Tibial artery (tissue), 4 donors: Measurements from ENCODE around the gene INAFM2.

Experiments
- DNase-seq, 2 donors: peaks; one replicate each; pipeline ENCODE4 v3.0.0-alpha.2; 2019
- H3K27ac ChIP-seq, 2 donors: fragments of 200-600 bp; sonication (generic) in 1 of 2; 1 replicate in 1 of 2; 2 replicates in 1 of 2; pipeline ENCODE4 v1.5.1; 2018 to 2019; ENCODE audit warnings: mild to moderate bottlenecking in 1 of 2
- H3K27me3 ChIP-seq, 2 donors: fragments of 200-600 bp; sonication (generic) in 1 of 2; one replicate each; pipeline versions ENCODE4 v1.5.1 to v1.6.0; 2016 to 2019
- H3K36me3 ChIP-seq, 3 donors: fragments of 200-600 bp; sonication (generic) in 2 of 3; one replicate each; pipeline ENCODE4 v1.5.1; 2016 to 2019; ENCODE audit warnings: mild to moderate bottlenecking in 2 of 3
- H3K4me1 ChIP-seq, 4 donors: fragments of 200-600 bp; sonication (generic) in 2 of 4; 1 replicate in 3 of 4; 2 replicates in 1 of 4; pipeline ENCODE4 v1.5.1; 2016 to 2019
- H3K4me3 ChIP-seq, 2 donors: fragments of 200-600 bp; sonication (generic) in 1 of 2; 1 replicate in 1 of 2; 2 replicates in 1 of 2; pipeline ENCODE4 v1.5.1; 2018 to 2019; ENCODE audit warnings: mild to moderate bottlenecking in 2 of 2
- H3K9me3 ChIP-seq, 3 donors: fragments of 200-600 bp; sonication (generic) in 1 of 3; one replicate each; pipeline ENCODE4 v1.5.1; 2016 to 2019
- intact Hi-C: fragments of 100-400 bp; cut with DNase I; formaldehyde crosslinking; loops from one replicate; pipeline ENCODE4 v1.15.0; 2023; ENCODE audit warnings: low total_unique reads
- TF ChIP-seq, protein P1 (sequence below), 2 experiments: fragments of 200-600 bp in 1 of 2; fragments of 450-650 bp in 1 of 2; IDR thresholded peaks; one replicate each; pipeline ENCODE4 v1.5.1; 2017 to 2019; ENCODE audit warnings: antibody characterized with exemption in 2 of 2, mild to moderate bottlenecking in 1 of 2, moderate library complexity in 1 of 2

INAFM2 gene

DNA sequence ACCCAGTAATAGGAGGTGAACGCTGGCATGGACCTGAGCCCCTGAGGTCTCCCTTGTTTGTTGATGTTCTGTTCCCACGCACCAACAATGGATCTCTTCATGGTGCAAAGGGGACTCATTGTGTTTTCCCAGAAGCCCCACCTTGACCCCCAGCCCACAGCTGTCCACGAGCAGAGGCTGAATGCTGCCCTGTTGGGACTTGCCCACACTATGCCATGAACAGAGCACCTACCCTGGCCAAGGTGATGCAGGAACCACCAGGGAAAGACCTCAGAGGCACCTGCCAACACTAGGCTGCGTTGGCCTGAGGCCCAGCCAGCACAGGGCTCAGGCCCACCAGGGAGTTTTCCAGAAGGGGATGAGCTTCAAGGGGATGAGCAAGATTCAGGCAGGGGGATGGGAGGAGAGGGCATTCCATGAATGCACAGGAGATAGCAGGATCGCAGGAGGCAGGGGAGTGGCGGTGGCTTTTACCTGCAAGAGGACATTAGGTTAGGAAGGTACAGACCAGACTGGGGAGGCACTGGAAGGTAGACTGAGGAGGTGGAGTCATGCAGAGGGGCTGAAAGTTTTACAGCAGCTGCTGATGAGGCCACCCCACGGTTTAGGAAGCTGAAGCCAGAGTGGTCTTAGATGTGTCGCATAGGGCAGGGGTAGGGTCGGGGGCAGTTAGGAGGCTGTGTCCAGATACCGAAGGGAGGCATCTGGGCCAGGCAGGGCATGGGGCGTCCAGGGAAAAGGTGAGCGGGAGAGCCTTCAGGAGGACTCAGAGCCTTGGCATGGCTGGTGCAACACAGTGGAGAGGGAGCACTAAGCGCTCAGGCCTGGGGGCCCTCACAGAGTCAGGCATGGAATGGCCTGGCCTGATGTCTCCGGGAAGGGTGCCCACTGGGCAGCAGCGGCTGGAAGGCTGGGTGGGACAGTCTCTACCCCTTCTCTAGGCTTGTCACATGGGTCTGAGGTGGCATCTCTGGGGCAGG, 23.4 kb downstream of the INAFM2 start:
- TF ChIP-seq, protein P1, sequence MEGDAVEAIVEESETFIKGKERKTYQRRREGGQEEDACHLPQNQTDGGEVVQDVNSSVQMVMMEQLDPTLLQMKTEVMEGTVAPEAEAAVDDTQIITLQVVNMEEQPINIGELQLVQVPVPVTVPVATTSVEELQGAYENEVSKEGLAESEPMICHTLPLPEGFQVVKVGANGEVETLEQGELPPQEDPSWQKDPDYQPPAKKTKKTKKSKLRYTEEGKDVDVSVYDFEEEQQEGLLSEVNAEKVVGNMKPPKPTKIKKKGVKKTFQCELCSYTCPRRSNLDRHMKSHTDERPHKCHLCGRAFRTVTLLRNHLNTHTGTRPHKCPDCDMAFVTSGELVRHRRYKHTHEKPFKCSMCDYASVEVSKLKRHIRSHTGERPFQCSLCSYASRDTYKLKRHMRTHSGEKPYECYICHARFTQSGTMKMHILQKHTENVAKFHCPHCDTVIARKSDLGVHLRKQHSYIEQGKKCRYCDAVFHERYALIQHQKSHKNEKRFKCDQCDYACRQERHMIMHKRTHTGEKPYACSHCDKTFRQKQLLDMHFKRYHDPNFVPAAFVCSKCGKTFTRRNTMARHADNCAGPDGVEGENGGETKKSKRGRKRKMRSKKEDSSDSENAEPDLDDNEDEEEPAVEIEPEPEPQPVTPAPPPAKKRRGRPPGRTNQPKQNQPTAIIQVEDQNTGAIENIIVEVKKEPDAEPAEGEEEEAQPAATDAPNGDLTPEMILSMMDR (IDR thresholded peaks at IDR 0.05): no peak
- Histone ChIP-seq H3K27ac (no peak overlapping the region), H3K27me3 (no peaks in the 10 kb centered on the region), H3K4me1 (peaks cover 0 to 33% (median 31%) of the 10 kb centered on the region in 4 donors), H3K9me3 (no peaks in the 10 kb centered on the region), H3K4me3 (no peak overlapping the region), H3K36me3 (no peaks in the 10 kb centered on the region)
- DNase-seq: no peak
- intact Hi-C loops: no loop called here

DNA sequence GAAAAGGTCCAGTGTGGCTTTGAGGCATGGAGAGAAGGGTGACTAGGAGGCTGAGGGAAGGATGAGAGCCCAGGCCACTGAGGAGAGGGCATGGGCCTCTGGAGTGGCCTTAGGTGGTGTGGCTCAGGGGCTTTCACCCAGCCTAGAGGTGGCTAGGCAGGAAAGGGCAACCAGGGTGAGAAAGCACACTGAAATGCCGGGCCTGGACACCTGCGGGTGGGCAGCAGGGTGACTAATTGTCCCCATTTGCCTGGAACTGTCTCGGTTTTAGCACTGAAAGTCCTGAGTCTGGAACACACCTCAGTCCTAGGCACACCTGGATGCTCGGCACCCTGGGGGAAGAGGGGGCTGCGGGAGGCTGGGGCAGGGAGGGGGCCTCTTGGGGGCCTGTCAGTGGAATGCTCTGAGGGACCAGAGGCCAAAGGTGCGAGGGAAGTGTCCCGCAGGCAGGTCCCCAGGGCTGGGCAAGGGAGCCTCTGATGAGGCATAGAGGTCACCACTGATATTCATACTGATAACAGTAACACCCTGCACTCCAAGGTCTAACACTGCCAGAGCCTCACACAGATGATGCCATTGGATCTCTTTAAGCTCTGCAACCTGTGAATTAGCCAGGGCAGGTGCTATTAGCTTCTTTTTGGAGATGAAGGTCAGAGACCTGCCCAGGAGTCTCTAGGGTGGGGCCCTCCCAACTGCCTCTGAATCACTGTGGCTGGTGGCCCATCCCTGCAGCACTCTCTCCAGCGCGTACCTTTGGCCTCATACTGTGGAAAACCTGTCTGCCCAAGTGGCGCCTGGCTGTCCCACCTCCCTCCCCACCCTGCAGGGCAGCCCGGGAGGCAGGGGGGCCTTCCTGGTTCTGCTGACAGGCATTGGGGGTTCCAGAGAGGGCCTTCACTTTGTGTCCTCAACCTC, 24.3 kb downstream of the INAFM2 start:
- intact Hi-C loops: no loop called here
- Histone ChIP-seq H3K27ac (no peak overlapping the region), H3K9me3 (no peaks in the 10 kb centered on the region), H3K27me3 (no peaks in the 10 kb centered on the region), H3K4me1 (peaks cover 0 to 24% (median 23%) of the 10 kb centered on the region in 4 donors), H3K4me3 (no peak overlapping the region), H3K36me3 (no peaks in the 10 kb centered on the region)
- TF ChIP-seq, protein P1 (IDR thresholded peaks at IDR 0.05): no peak
- DNase-seq: no peak

DNA sequence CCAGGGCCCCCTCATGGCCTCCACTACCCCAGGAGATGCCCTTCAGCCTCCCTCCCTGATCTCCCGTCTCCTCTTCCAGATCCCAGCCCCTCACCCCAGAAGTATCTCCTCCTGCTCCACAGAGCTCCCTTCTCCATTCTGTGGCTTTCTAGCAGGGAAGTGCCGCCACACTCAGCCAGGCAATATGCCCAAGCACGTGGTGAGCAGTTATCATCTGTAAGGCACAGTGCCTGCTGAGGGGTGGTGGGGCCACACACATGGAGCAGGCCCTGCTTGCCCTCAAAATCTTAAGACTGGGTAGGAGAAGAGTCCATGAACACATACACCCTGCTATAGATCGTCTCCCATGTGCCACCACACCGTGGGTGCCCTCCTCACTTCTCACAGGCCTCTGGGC, 25.0 kb downstream of the INAFM2 start:
- intact Hi-C loops: no loop called here
- H3K4me3 ChIP-seq: no peak overlapping the region

DNA sequence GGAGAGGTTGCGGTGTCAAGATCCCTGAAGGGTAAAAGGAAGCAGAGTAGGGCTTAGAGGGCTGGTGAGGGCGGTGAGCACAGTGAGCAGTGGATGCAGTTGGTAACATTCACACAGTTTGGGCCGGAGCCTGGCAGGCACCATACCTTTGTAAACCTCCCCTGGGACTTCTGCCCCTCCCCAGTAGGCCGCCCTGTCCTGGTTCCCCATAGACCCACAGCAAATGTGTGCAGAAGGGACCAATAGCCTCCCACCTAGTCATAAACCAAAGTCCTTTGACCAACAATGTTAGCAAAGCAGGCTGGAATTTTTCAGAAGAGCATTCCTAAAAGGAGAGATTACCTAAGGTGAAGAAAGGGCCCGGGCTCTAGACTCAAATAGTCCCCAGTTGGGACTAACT, 25.7 kb downstream of the INAFM2 start:
- intact Hi-C loops: no loop called here
- no peak overlapping the region for H3K27ac ChIP-seq
- H3K4me1 ChIP-seq: peaks cover 0 to 18% (median 11%) of the 10 kb centered on the region in 4 donors
- DNase-seq: no peak
- no peaks in the 10 kb centered on the region for H3K9me3 ChIP-seq
- TF ChIP-seq, protein P1 (IDR thresholded peaks at IDR 0.05): no peak
- H3K36me3 ChIP-seq: no peaks in the 10 kb centered on the region
- no peaks in the 10 kb centered on the region for H3K27me3 ChIP-seq
- no peak overlapping the region for H3K4me3 ChIP-seq

More for the DNA sequence above, 25.0 kb downstream of the INAFM2 start:
- no peaks in the 10 kb centered on the region for H3K36me3 ChIP-seq
- TF ChIP-seq, protein P1 (IDR thresholded peaks at IDR 0.05): no peak
- no peaks in the 10 kb centered on the region for H3K9me3 ChIP-seq
- peaks cover 0 to 18% (median 16%) of the 10 kb centered on the region in 4 donors for H3K4me1 ChIP-seq
- DNase-seq: no peak
- no peaks in the 10 kb centered on the region for H3K27me3 ChIP-seq
- H3K27ac ChIP-seq: no peak overlapping the region

DNA sequence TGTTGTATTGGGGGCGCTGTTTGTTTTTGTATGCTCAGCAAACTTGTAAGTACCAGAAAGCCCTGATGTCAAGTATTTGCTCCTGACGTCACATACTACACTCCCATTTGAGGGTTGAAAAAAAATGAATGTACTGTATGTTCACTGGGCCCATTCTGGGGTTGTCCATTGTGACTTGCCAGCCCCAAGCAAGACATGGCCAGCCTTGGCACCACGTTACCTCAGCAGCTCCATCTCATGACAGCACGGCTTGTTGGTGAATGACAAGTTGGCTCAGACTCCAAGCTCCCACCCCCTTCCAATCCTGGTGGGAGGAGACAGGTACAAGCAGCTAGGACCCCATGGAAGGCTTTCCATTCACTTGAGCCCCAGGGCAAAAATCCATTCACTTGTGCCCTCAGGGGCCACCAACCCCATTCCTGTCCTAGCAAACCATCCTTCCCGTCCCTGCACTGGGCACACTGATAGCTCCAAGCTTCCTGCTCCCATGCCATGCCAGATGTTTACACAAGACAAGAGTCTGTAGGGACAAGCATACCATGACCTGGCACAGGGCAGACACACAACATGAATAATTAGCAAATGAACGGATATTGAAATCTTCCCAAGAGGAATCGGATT, 28.9 kb downstream of the INAFM2 start:
- peaks cover 0 to 15% (median 5%) of the 10 kb centered on the region in 4 donors for H3K4me1 ChIP-seq
- no peak for DNase-seq
- no peak overlapping the region for H3K27ac ChIP-seq
- no peaks in the 10 kb centered on the region for H3K9me3 ChIP-seq
- intact Hi-C loops: loop anchor here (5.0 kb wide), 1 partner anchor 135 kb away; no protein-coding TSS in a partner anchor
- H3K27me3 ChIP-seq: no peaks in the 10 kb centered on the region
- no peaks in the 10 kb centered on the region for H3K36me3 ChIP-seq
- H3K4me3 ChIP-seq: no peak overlapping the region
- TF ChIP-seq, protein P1 (IDR thresholded peaks at IDR 0.05): no peak
